HepG2 (cell line): ENCODE results near the gene AMBRA1. TPM values are rescaled to one million over a fixed set of nuclear protein-coding genes. Genes with fewer than 3 reads are reported as not detected.

Experiments used
- ATAC-seq: fragments of 200-7000 bp; cut with Tn5 transposase; 3 replicates; pipeline ENCODE4 v1.9.1; 2020; ENCODE audit warnings: mild to moderate bottlenecking, moderate library complexity
- BruUV-seq: library from RNA; stranded (reverse); fragments of 400-500 nt; replicated peaks from 2 replicates; lab custom pipeline; 2021; lab: Mats Ljungman, UMichigan
- CTCF ChIA-PET: fragments of 300-600 bp; formaldehyde crosslinking; extraction: SDS; loops from one replicate; lab custom pipeline; 2021; ENCODE audit warnings: low total read pairs, inconsistent platforms, low intra/inter-chr PET ratio; lab: Yijun Ruan, JAX
- POLR2A ChIA-PET: fragments of 350-600 bp; sonication (Branson Sonifier 250); formaldehyde crosslinking; loops from one replicate; lab custom pipeline; 2020; ENCODE audit warnings: antibody characterized with exemption, inconsistent platforms; lab: Yijun Ruan, JAX
- DNase-seq: peaks from one replicate; pipeline ENCODE4 v3.0.0-alpha.2; 2015; ENCODE audit warnings: low spot score
- FAIRE-seq: peaks from 3 replicates; lab custom pipeline; 2011; peaks lifted over from hg19 to GRCh38; lab: Jason Lieb, UNC
- H2AFZ ChIP-seq: one replicate; pipeline ENCODE4 v1.6.1; 2011; ENCODE audit warnings: low read length, inconsistent platforms
- H3K27ac ChIP-seq: fragments of 300-600 bp; 3 replicates; pipeline ENCODE4 v1.8.0; 2011; ENCODE audit warnings: mixed run types, mild to moderate bottlenecking, mixed read lengths, low read length, inconsistent platforms; ENCODE audit not compliant: insufficient read depth; ENCODE audit errors: extremely low read length
- H3K27me3 ChIP-seq, 2 experiments: fragments of 200-600 bp in 1 of 2; 2 replicates in 1 of 2; 3 replicates in 1 of 2; pipeline versions ENCODE4 v1.6.0 to v1.8.0; 2011; ENCODE audit warnings: low read length in 2 of 2, mild to moderate bottlenecking in 2 of 2, moderate library complexity in 2 of 2, inconsistent platforms in 1 of 2; ENCODE audit not compliant: insufficient read depth in 2 of 2, control insufficient read depth in 1 of 2
- H3K36me3 ChIP-seq, 2 experiments: fragments of 200-600 bp in 1 of 2; replicated peaks in 1 of 2; 2 replicates in 1 of 2; 3 replicates in 1 of 2; pipeline versions ENCODE4 v1.5.1 to v1.8.0; 2011; ENCODE audit warnings: low read length in 2 of 2, inconsistent platforms in 1 of 2; ENCODE audit not compliant: insufficient read depth in 2 of 2, control insufficient read depth in 1 of 2
- H3K4me1 ChIP-seq: 2 replicates; pipeline ENCODE4 v1.5.1; 2012; ENCODE audit warnings: low read length, inconsistent platforms; ENCODE audit not compliant: insufficient read depth
- H3K4me2 ChIP-seq: 2 replicates; pipeline ENCODE4 v1.6.0; 2011; ENCODE audit warnings: low read depth, low read length, inconsistent platforms
- H3K4me3 ChIP-seq, 3 experiments: fragments of 200-600 bp in 1 of 3; sonication (generic), shearing (Covaris generic) in 1 of 3; replicated peaks in 1 of 3; 2 replicates each; pipeline ENCODE4 v1.5.1; 2011 to 2016; ENCODE audit warnings: low read length in 3 of 3, inconsistent platforms in 2 of 3, low read depth in 2 of 3, mild to moderate bottlenecking in 2 of 3, control low read depth in 1 of 3, mixed read lengths in 1 of 3; ENCODE audit not compliant: insufficient read depth in 1 of 3
- H3K79me2 ChIP-seq: one replicate; pipeline ENCODE4 v1.6.1; 2011; ENCODE audit warnings: low read length, inconsistent platforms; ENCODE audit not compliant: insufficient read depth
- H3K9ac ChIP-seq: 2 replicates; pipeline ENCODE4 v1.6.0; 2011; ENCODE audit warnings: mild to moderate bottlenecking, low read depth, low read length, inconsistent platforms; ENCODE audit not compliant: insufficient read depth
- H3K9me3 ChIP-seq: 2 replicates; pipeline ENCODE4 v1.5.1; 2012; ENCODE audit warnings: mild to moderate bottlenecking, low read length
- H4K20me1 ChIP-seq: 2 replicates; pipeline ENCODE4 v1.6.0; 2011; ENCODE audit warnings: inconsistent platforms, mild to moderate bottlenecking, low read length, moderate library complexity; ENCODE audit not compliant: insufficient read depth
- ADNP ChIP-seq: sonication (generic); formaldehyde crosslinking; IDR thresholded peaks from 2 replicates; pipeline ENCODE4 v1.4.0; 2020; ENCODE audit warnings: missing genetic modification reagents
- CBX5 ChIP-seq: sonication (generic); formaldehyde crosslinking; IDR thresholded peaks from 2 replicates; pipeline ENCODE4 v1.4.0; 2020; ENCODE audit warnings: missing genetic modification reagents, borderline replicate concordance
- DR1 ChIP-seq: sonication (generic); formaldehyde crosslinking; IDR thresholded peaks from 2 replicates; pipeline ENCODE4 v1.8.0; 2021; ENCODE audit warnings: mild to moderate bottlenecking, missing genetic modification reagents, inconsistent platforms
- FOXA3 ChIP-seq: IDR thresholded peaks from 2 replicates; pipeline ENCODE4 v1.6.1; 2016; ENCODE audit warnings: missing genetic modification reagents, missing compliant biosample characterization
- FOXC1 ChIP-seq: sonication (generic); formaldehyde crosslinking; IDR thresholded peaks from 2 replicates; pipeline ENCODE4 v1.8.0; 2022; ENCODE audit warnings: mild to moderate bottlenecking, missing genetic modification reagents, borderline replicate concordance
- HDAC2 ChIP-seq: sonication (generic); formaldehyde crosslinking; IDR thresholded peaks from 2 replicates; pipeline ENCODE4 v1.4.0; 2020; ENCODE audit warnings: missing genetic modification reagents
- IRF2 ChIP-seq: IDR thresholded peaks from 2 replicates; pipeline ENCODE4 v1.6.1; 2018; ENCODE audit warnings: missing genetic modification reagents, missing compliant biosample characterization
- NFKB2 ChIP-seq: sonication (generic); formaldehyde crosslinking; IDR thresholded peaks from 2 replicates; pipeline ENCODE4 v1.4.0; 2020; ENCODE audit warnings: missing genetic modification reagents, borderline replicate concordance
- NR3C1 ChIP-seq: sonication (generic); formaldehyde crosslinking; IDR thresholded peaks from 2 replicates; pipeline ENCODE4 v1.4.0; 2020; ENCODE audit warnings: missing genetic modification reagents
- SKI ChIP-seq: fragments of 450-650 bp; IDR thresholded peaks from one replicate; pipeline ENCODE4 v1.6.1; 2018; ENCODE audit warnings: mild to moderate bottlenecking; ENCODE audit not compliant: partially characterized antibody
- ZBTB14 ChIP-seq: sonication (generic); formaldehyde crosslinking; IDR thresholded peaks from 2 replicates; pipeline ENCODE4 v1.4.0; 2020; ENCODE audit warnings: missing genetic modification reagents
- ZNF205 ChIP-seq: IDR thresholded peaks from 2 replicates; pipeline ENCODE4 v1.6.1; 2018; ENCODE audit warnings: missing biosample characterization, missing genetic modification reagents
- ZNF552 ChIP-seq: sonication (generic); formaldehyde crosslinking; IDR thresholded peaks from 2 replicates; pipeline ENCODE4 v1.9.0; 2022; ENCODE audit warnings: missing genetic modification reagents, mild to moderate bottlenecking, borderline replicate concordance
- ZNF572 ChIP-seq: sonication (generic); formaldehyde crosslinking; IDR thresholded peaks from 2 replicates; pipeline ENCODE4 v1.5.1; 2020; ENCODE audit warnings: mild to moderate bottlenecking, missing genetic modification reagents
- WGBS: methylation state at CpG from one replicate; pipeline ENCODE4 v1.1.6; 2017; ENCODE audit warnings: low lambda C conversion rate; 5-methylcytosine and 5-hydroxymethylcytosine counted together
- in situ Hi-C: cut with HindIII; loops from 2 replicates; pipeline ENCODE4 v1.10.0; 2017; ENCODE audit warnings: low pct_unique_long_range_greater_than_20kb; ENCODE audit not compliant: extremely low pct_ligation_motif_present
- intact Hi-C: fragments of 100-400 bp; cut with micrococcal nuclease; formaldehyde crosslinking; loops from one replicate; pipeline ENCODE4 v1.10.0; 2022; ENCODE audit not compliant: unreplicated experiment
- polyA plus RNA-seq, 8 experiments: library from polyadenylated mRNA; depleted of rRNA in 3 of 8; stranded (reverse) in 7 of 8; unstranded in 1 of 8; fragments of >200 nt; fragmentation: Illumina TruSeq in 4 of 8; extraction: Trizol in 4 of 8; gene quantifications; 2 replicates each; pipeline versions ENCODE4 v1.2.1 to v1.2.3, GENCODE V29; 2011 to 2016; ENCODE audit warnings: low read depth in 4 of 8, missing spikeins in 1 of 8, mixed read lengths in 1 of 8; ENCODE audit not compliant: insufficient read depth in 1 of 8
- total RNA-seq, 5 experiments: library from RNA; depleted of rRNA; stranded (reverse); fragments of >200 nt; fragmentation: Illumina TruSeq; extraction: Trizol; gene quantifications; 2 replicates each; pipeline ENCODE4 v1.2.3, GENCODE V29; 2016; ENCODE audit warnings: low read depth in 1 of 5

The AMBRA1 gene
- total and polyA plus RNA-seq, 2 of the 13 experiments (the other 11 are each of a cell fraction or from before 2014, with no cell fraction given): 15.7 to 26.0 TPM

GRCh38 chr11:46429717-46430116 is 164.1 kb downstream of the AMBRA1 start:
- ChIA-PET POLR2A (no interaction called here), CTCF (no interaction called here)
- in situ Hi-C loops: no loop called here
- intact Hi-C loops: no loop called here
- H3K4me1 ChIP-seq: no peaks in the 10 kb centered on the region
- no peak overlapping the region for H3K9ac ChIP-seq
- H4K20me1 ChIP-seq: no peaks in the 10 kb centered on the region
- no peaks in the 10 kb centered on the region for H3K79me2 ChIP-seq
- no peaks in the 10 kb centered on the region for H3K9me3 ChIP-seq
- WGBS: 92% methylated on average over 3 of the region's 3 CpGs
- no peak overlapping the region for H3K27ac ChIP-seq
- H3K27me3 ChIP-seq: no peaks in the 10 kb centered on the region
- ATAC-seq (no peak), FAIRE-seq (no peak), DNase-seq (no peak)
- peaks cover 40 to 62% of the 10 kb centered on the region in 2 experiments for H3K36me3 ChIP-seq
- no TSS peak for BruUV-seq
- no peak overlapping the region for H3K4me3 ChIP-seq
- no peak overlapping the region for H3K4me2 ChIP-seq
- TF ChIP-seq NR3C1 (CRISPR knock-in tag) (no peak), CBX5 (CRISPR knock-in tag) (no peak), SKI (no peak), IRF2 (no peak), ZBTB14 (no peak), HDAC2 (CRISPR knock-in tag) (no peak), ZNF552 (CRISPR knock-in tag) (no peak), FOXA3 (CRISPR knock-in tag) (no peak), ZNF572 (CRISPR knock-in tag) (no peak), ZNF205 (CRISPR knock-in tag) (no peak), DR1 (no peak), FOXC1 (CRISPR knock-in tag) (no peak), NFKB2 (no peak), ADNP (CRISPR knock-in tag) (no peak)
- no peak overlapping the region for H2AFZ ChIP-seq
